HUDEP-2 (cell line): ENCODE results near the gene CDC16.
A peak's percentile ranks its signal among the peaks of the same experiment; 100 is the strongest.

Experiments used
- DNase-seq, 76 experiments: peaks; one replicate each; lab custom pipeline; 2025; ENCODE audit not compliant: unreplicated experiment in 76 of 76; lab: John Stamatoyannopoulos, UW

The CDC16 gene

GRCh38 chr13:114226699-114227323 is 7.9 kb upstream of the CDC16 start:
- DNase-seq = peak in 71 of 76 experiments; percentile 7 to 89 (median 68)

GRCh38 chr13:114227528-114227927 is 7.2 kb upstream of the CDC16 start:
- DNase-seq = no peak

- no peak for DNase-seq
Observed at GRCh38 chr13:114228176-114228575, 6.5 kb upstream of the CDC16 start.

DNA sequence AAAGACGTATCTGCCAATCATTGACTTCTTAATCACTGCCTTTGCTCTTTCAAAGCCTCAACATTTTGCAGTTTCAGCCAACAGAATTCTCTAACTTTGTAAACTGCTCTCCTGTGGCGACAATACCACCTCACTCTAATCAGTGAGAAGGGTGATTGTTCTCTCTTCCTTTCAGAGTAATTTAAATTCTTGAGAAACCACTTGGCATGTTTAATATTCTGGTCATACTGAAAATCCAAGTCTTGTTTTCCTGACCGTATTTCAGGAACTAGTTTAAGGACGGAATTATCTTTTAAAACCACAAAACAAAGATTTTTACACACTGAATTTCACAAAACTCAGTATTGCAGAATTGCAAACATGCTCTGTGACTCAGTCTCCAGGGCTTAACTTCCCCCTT is 5.2 kb upstream of the CDC16 start:
- DNase-seq = no peak

DNA sequence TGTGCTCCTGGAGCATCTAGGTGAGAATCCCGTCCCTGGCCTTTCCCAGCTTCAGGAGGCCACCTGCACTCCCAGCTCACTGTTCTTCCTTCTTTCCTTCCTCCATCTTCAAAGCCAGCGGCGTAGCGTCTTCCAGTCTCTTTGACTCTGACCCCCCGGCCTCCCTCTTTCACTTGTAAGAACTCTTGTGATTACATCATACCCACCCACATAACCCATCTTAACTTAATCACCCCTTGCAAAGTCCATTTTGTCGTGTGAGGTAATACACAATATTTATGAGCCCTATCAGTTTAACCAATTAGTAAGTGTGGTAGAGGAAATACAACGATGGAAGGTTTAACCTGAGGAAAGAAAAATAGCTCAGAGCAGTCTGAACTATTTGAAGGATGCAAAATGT is 4.6 kb upstream of the CDC16 start:
- DNase-seq = no peak

DNA sequence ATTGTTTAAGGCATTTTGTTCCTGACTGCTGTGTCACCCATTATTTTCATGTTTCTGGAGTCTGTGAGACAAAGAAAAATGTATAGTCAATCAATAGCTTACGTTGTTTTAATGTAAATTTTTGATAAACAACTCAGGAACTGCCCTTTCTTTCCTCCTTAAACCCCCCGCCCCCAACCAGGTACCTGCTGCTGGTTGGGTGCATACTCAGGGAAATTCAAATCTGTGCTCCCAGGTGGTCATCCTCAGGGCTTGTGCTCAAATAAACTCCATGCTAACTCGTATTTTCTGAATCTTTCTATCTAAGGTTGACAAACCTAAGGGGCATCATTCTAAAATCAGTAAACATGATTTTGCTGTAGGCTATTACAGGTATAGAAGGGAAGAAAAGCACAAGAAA is 4.1 kb upstream of the CDC16 start:
- no peak for DNase-seq

DNA sequence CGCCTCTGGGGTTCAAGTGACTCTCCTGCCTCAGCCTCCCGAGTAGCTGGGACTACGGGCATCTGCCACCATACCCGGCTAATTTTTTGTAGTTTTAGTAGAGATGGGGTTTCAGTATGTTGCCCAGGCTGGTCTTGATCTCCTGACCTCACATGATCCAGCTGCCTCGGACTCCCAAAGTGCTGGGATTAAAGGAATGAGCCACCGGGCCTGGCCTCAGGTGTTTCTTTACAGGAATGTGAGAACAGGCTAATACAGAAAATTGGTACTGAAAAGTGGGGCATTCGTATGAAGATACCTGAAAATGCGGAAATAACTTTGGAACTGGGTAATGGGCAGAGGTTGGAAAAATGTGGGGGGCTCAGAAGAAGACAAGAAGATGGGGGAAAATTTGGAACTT is 2.8 kb upstream of the CDC16 start:
- no peak for DNase-seq

GRCh38 chr13:114234266-114234644 is 442 bp upstream of the CDC16 start:
- DNase-seq = no peak

DNA sequence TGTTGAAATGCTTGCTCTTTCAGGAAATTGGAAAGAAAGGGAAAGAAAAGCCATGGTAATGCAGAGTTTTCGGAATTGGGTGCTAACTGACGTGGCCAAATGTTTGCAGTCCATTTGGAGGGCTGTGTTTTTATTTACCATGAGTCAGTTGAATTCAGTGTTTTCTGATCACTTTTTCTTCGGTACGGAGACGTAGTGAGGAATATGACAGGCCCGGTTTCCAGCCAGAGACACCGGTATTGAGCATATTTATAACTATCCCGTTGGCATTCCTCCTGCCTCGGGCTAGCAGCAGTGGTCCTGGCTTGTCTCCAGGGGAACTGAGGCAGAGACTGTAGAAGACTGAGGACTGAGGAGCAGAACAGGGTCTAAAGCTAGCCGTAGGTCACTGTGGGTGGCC is 1.0 kb downstream of the CDC16 start:
- peak in 1 of 76 experiments; percentile 7 for DNase-seq

DNA sequence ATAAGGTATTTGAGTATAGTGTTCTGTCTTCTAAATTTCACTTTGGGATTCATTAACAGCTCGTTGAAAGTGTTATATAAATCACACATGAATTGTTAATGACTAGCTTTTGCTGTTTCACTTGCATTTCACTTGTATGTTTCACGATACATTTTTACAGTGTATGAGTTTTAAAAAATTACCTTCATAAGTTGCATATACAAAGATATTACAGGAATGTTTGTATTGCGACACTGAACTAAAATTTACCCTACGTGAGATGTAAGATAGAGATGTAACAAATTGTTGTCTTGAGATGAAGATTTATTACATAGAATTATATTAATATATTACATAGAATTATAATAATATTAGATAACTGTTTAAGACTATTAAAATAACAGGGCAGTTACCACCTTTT is 1.5 kb downstream of the CDC16 start:
- DNase-seq = no peak

GRCh38 chr13:114237415-114238112 is 2.9 kb downstream of the CDC16 start:
- no peak for DNase-seq

- no peak for DNase-seq
Observed at GRCh38 chr13:114241918-114242317, 7.2 kb downstream of the CDC16 start.

- no peak for DNase-seq
Observed at GRCh38 chr13:114243971-114244370, 9.3 kb downstream of the CDC16 start.

DNA sequence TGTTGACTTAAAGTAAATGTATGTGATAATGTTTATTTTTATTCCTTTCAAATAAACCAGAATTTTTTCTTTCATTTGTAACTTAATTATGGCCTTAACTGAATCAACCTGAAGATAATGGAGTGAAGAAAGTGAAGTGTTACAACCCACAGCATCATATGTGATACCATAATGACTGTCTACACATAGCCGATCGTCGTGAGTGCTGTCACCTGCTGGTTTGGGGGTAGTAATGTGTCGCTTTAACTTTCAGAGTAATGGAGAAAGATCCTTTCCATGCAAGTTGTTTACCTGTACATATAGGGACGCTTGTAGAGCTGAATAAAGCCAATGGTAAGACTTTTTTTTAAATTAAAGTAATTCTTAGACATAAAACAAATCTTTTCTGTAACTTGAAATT is 9.9 kb downstream of the CDC16 start:
- no peak for DNase-seq

DNA sequence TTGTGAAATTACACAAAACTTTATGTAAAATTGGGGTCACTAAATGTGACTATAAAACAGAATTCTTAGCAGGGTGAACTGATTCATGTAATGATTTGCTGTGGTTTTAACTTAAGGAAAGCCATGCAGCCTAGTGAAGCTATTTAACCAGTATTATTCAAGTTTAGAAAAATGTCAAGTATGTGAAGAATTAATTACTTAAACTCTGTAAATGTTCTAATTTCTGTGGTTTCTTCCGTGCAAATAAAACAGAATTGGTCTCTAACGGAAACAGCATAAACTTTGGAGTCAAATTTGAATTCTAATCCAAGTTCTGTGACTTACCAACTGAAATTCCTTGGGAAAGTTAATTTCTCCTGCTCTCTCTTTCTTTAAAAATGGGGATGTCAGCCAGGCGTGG is 13.3 kb downstream of the CDC16 start:
- no peak for DNase-seq

DNA sequence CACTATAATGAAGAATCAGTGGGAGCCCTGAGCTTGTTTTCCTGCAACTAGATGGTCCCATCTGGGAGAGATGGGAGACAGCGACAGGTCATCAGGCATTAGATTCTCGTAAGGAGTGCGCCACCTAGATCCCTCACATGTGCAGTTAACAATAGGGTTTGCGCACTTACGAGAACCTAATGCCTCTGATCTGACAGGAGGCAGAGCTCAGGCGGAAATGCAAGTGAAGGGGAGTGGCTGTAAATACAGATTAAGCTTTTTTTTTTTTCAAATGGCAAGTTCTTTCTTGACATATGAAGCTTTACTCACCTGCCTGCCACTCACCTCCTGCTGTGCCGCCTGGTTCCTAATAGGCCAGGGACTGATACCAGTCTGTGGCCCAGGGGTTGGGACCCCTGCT is 14.4 kb downstream of the CDC16 start:
- no peak for DNase-seq

DNA sequence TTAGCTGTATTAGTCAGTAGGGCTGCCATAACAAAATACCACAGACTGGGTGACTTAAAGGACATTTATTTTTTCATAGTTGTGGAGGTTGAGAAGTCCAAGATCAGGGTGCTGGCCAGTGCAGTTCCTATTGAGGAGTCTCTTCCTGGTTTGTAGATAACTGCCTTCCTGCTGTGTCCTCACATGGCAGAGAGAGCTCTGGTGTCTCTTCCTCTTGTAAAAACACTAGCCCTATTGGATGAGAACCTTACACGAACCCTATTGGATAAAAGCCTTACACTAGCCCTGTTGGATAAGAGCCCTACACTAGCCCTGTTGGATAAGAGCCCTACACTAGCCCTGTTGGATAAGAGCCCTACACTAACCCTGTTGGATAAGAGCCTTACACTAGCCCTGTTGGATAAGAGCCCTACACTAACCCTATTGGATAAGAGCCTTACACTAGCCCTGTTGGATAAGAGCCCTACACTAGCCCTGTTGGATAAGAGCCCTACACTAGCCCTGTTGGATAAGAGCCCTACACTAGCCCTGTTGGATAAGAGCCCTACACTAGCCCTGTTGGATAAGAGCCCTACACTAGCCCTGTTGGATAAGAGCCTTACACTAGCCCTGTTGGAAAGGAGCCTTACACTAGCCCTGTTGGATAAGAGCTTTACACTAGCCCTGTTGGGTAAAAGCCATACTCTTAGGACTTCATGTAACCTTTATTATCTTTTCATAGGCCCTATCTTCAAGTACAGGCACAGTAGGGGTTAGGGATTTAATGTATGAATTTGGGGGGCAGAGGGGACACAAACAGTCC is 17.1 kb downstream of the CDC16 start:
- peak in 32 of 76 experiments; percentile 4 to 76 (median 34) for DNase-seq

DNA sequence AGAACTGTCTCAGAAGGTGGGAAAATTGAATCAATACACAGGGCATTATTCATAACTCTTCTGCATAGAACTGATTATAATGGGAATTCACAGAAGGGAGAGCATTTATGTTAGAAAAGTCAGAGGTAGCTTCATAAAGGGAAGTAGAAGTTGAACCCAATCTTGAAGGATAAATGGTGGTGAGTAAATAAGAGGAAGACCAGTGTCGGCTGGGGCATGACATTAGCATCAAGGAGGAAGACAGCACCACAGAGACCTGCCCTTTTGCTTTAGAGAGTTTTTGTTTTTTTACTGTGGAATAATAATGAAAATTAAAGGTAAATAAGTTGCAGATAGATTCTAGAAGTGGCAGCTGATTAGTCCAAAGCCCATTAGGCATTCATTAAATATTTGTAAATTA is 21.9 kb downstream of the CDC16 start:
- DNase-seq = no peak

DNA sequence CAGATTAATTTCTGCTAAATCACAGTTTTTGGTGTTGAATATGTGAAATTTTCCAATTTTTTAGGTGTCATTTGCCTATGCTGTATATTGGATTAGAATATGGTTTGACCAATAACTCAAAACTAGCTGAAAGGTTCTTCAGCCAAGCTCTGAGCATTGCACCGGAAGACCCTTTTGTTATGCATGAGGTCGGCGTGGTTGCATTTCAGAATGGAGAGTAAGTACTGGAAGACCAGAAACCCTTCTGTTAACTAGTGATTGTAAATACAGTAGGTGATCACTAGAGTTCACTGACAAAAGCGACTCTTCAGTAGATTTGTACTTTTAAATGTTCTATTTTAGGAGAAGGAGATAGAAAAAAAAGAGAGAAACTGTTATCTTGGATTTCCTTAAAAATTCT is 22.3 kb downstream of the CDC16 start:
- no peak for DNase-seq

DNA sequence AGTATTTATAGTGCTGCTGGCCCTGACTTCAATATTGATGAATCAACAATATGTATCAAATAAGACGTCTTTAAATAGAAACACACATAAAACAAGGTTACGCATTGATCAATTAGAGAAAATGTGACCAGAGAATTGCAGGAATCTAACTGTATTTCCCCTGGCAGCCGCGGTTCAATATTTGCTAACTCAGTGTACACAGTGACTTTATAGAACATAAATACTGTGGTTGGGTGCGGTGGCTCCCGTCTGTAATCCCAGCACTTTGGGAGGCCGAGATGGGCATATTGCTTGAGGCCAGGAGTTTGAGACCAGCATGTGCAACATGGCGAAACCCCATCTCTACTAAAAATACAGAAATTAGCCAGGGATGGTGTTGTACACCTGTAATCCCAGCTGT is 23.9 kb downstream of the CDC16 start:
- no peak for DNase-seq

- DNase-seq = no peak
Observed at GRCh38 chr13:114259374-114259773, 24.7 kb downstream of the CDC16 start.

DNA sequence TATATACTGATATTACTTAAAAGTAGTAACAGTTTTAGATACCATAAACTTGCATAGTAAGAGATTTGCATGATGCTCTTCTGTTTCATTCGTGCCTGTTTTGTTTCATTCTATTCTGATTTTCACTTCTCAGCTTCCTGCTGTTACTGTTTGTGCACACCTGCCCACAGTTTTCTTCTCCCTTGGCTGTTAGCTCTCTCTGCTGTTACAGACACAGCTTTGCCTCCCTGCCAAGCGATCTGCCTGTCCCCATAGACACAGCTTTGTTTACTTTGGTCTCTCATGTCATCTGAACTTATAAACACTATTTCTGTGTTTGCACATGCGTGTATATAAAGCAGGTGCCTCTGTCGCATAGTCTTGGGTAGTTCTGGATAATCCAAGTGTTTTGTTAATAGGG is 25.3 kb downstream of the CDC16 start:
- DNase-seq = no peak
